ENCODE data around the gene ZBTB17. TPM values are rescaled to one million over a fixed set of nuclear protein-coding genes. Genes with fewer than 3 reads are reported as not detected.
"Not testable (repeated sequence)": the region's sequence is repeated elsewhere in the genome, so short reads cannot be mapped to it uniquely, and the experiment has no call there.

The ZBTB17 gene
- total RNA-seq, 1 donor from 2014 or later, result 86.9 TPM

DNA sequence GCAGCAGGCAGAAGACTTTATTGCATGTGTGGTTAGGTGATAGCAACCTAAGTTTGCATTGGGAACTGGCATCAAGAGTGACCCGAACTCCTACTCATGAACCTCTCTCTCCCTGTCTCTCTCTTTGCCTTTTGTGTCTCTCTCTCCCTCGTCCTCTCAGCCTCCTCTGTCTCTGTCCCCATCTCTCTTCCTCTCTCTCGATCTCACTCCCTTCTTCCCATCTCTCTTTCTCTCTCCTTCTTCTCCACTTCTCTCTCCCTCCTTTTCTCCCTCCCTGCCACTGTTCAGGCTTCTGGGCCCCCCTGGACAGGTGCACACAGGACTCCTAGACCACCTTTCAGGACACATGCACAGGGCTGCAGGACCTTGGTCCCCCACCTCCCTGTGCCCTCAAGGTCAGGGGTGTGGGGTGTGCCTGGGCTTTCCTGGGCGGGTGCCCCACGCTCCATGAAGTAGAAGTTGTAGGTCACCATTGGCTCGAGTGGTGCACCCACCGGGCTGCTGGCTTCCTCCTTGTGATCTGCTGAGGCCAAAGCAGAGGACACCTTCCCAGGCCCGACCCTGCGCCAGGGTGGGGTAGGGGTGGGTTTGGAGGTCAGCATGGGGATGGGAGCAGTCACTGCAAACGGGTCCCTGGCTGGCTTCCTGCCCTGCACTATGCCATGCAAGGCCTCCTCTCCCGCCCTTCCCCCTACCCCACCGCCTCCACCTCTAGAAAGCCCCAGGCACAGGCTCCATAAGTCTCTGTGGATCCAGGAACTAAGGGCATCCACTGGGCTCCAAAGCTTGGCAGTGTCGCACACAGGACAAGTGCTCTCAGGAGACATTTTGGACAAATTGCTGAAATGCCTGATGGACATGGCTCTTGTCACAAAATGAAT, 13.2 kb upstream of the ZBTB17 start:
- Mint-ChIP-seq H3K4me1 (ENCODE audit: low read depth, unreplicated experiment) (no peaks in the 10 kb centered on the region), H3K27ac (ENCODE audit: unreplicated experiment) (no peak overlapping the region), H3K9me3 (ENCODE audit: unreplicated experiment) (peaks cover 1% of the 10 kb centered on the region), H3K4me3 (ENCODE audit: unreplicated experiment) (no peak overlapping the region), H3K36me3 (ENCODE audit: unreplicated experiment) (no peaks in the 10 kb centered on the region), H3K27me3 (ENCODE audit: unreplicated experiment) (peaks cover 5% of the 10 kb centered on the region)
- TF ChIP-seq, protein P1, sequence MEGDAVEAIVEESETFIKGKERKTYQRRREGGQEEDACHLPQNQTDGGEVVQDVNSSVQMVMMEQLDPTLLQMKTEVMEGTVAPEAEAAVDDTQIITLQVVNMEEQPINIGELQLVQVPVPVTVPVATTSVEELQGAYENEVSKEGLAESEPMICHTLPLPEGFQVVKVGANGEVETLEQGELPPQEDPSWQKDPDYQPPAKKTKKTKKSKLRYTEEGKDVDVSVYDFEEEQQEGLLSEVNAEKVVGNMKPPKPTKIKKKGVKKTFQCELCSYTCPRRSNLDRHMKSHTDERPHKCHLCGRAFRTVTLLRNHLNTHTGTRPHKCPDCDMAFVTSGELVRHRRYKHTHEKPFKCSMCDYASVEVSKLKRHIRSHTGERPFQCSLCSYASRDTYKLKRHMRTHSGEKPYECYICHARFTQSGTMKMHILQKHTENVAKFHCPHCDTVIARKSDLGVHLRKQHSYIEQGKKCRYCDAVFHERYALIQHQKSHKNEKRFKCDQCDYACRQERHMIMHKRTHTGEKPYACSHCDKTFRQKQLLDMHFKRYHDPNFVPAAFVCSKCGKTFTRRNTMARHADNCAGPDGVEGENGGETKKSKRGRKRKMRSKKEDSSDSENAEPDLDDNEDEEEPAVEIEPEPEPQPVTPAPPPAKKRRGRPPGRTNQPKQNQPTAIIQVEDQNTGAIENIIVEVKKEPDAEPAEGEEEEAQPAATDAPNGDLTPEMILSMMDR (IDR thresholded peaks at IDR 0.05; ENCODE audit: partially characterized antibody, unreplicated experiment), result no peak
- no peak for DNase-seq

DNA sequence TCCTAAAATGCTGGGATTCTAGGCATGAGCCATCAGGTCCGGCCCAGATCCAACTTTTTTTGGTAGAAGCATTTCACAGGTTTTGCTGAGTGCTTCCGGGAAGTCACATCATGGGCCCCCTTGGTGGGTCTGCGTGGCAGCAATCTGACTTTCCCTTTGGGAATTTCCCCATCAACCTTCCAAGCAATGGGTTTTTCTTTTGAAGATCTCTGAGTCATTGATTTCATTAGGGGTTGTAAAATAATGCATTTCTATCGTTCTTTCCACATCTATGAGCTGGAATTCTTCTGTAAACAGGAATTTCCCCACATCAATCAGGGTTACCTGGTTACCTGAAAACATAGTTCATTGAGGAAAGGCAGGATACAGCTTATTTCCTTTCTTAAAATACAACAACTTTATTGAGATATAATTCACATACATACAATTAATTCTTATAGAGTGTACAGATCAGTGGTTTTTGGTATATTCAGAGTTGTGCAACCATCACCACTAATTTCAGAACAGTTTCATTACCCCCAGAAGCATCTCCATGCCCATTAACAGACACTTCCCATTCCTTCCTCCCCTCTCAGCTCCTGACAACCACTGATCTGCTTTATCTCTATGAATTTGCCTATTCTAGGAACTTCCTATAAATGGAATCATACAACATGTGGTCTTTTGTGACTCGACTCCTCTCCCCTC, 9.9 kb upstream of the ZBTB17 start:
- Mint-ChIP-seq H3K27me3 (ENCODE audit: unreplicated experiment) (peaks cover 9% of the 10 kb centered on the region), H3K27ac (ENCODE audit: unreplicated experiment) (no peak overlapping the region), H3K4me3 (ENCODE audit: unreplicated experiment) (no peak overlapping the region), H3K9me3 (ENCODE audit: unreplicated experiment) (peaks cover 1% of the 10 kb centered on the region), H3K4me1 (ENCODE audit: low read depth, unreplicated experiment) (no peaks in the 10 kb centered on the region), H3K36me3 (ENCODE audit: unreplicated experiment) (no peaks in the 10 kb centered on the region)
- TF ChIP-seq, protein P1 (IDR thresholded peaks at IDR 0.05; ENCODE audit: partially characterized antibody, unreplicated experiment), result no peak
- no peak for DNase-seq

DNA sequence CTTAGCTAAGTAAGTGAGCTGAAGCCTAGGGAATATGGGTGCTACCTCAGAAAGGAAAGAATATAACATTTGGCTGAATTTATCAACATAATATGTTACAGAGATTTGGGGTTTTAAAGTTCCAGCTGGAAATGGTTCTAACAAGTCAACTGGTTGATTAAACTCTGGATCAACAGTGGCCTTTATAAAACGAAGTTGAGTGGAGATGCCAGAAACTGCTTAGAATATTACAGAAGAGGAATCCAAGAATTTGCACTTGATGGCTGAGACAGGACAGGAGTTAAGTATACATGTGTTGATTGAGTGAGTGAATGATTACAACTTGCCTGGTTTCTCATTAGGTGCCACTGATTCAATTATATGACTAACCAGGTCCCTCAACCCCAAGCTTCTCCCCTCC, 7.4 kb upstream of the ZBTB17 start:
- Mint-ChIP-seq H3K9me3 (ENCODE audit: unreplicated experiment) (no peaks in the 10 kb centered on the region), H3K4me1 (ENCODE audit: low read depth, unreplicated experiment) (no peaks in the 10 kb centered on the region), H3K27ac (ENCODE audit: unreplicated experiment) (no peak overlapping the region), H3K36me3 (ENCODE audit: unreplicated experiment) (no peaks in the 10 kb centered on the region), H3K27me3 (ENCODE audit: unreplicated experiment) (peaks cover 8% of the 10 kb centered on the region), H3K4me3 (ENCODE audit: unreplicated experiment) (no peak overlapping the region)
- TF ChIP-seq, protein P1 (IDR thresholded peaks at IDR 0.05; ENCODE audit: partially characterized antibody, unreplicated experiment), result no peak
- no peak for DNase-seq

DNA sequence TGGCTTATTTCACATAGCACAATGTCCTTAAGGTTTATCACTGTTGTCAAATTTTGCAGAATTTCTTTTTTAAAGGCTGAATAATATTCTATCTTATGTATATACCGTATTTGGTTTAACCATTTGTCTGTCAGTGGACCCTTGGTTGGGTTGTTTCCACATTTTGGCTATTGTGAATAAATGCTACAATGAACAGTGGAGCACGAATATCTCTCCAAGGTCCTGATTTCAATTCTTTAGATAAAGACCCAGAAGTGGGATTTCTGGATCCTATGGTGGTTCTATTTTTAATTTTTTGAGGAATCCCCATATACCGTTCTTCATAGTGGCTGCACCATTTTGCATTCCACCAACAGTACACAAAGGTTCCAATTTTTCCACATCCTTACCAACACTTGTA, 5.8 kb upstream of the ZBTB17 start:
- Mint-ChIP-seq H3K27ac (ENCODE audit: unreplicated experiment) (no peak overlapping the region), H3K27me3 (ENCODE audit: unreplicated experiment) (peaks cover 8% of the 10 kb centered on the region), H3K36me3 (ENCODE audit: unreplicated experiment) (no peaks in the 10 kb centered on the region), H3K4me1 (ENCODE audit: low read depth, unreplicated experiment) (peaks cover 1% of the 10 kb centered on the region), H3K9me3 (ENCODE audit: unreplicated experiment) (peaks cover 1% of the 10 kb centered on the region), H3K4me3 (ENCODE audit: unreplicated experiment) (no peak overlapping the region)
- TF ChIP-seq, protein P1 (IDR thresholded peaks at IDR 0.05; ENCODE audit: partially characterized antibody, unreplicated experiment), result no peak
- DNase-seq, result no peak

DNA sequence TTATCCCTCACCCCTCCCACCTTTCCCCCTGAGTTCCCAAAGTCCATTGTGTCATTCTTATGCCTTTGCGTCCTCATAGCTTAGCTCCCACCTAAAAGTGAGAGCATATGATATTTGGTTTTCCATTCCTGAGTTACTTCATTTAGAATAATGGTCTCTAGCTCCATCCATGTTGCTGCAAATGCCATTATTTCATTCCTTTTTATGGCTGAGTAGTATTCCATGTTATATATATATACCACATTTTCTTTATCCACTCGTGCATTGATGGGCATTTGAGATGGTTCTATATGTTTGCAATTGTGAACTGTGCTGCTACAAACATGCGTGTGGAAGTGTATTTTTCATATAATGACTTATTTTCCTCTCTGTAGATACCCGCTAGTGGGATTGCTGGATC, 2.0 kb upstream of the ZBTB17 start:
- not testable (repeated sequence) for DNase-seq; H3K27me3 Mint-ChIP-seq (ENCODE audit: unreplicated experiment); H3K9me3 Mint-ChIP-seq (ENCODE audit: unreplicated experiment); H3K4me3 Mint-ChIP-seq (ENCODE audit: unreplicated experiment); H3K27ac Mint-ChIP-seq (ENCODE audit: unreplicated experiment); H3K36me3 Mint-ChIP-seq (ENCODE audit: unreplicated experiment)
- H3K4me1 Mint-ChIP-seq (ENCODE audit: low read depth, unreplicated experiment), result peaks cover 14% of the 10 kb centered on the region
